Measurements from ENCODE around the gene ZNF337.
A peak's percentile ranks its signal among the peaks of the same experiment; 100 is the strongest.
"Not testable (repeated sequence)": the region's sequence is repeated elsewhere in the genome, so short reads cannot be mapped to it uniquely, and the experiment has no call there.

ZNF337 gene

DNA sequence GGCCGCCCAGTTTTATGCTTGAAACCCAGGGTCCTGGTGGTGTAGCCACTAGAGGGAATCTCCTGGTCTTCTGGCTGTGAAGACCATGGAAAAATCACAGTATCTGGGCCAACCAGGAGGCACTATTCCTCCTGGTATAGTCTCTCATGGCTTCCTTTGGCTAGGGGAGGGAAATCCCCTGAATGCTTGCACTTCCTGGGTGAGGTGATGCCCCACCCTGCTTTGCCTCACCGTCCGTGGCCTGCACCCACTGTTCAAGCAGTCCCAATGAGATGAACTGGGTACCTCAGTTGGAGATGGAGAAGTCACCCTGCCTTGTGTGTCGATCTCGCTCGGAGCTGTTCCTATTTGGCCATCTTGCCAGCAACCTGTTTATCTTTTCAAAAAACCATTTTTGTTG is 10.1 kb upstream of the ZNF337 start:
- no peaks in the 10 kb centered on the region for H3K27me3 Mint-ChIP-seq
- peaks cover 17% of the 10 kb centered on the region for H3K36me3 Mint-ChIP-seq
- H3K27ac Mint-ChIP-seq, result peak overlapping the region; percentile 77
- H3K4me1 Mint-ChIP-seq (ENCODE audit: low read depth), result peaks cover 26% of the 10 kb centered on the region
- peaks cover 5% of the 10 kb centered on the region for H3K9me3 Mint-ChIP-seq (ENCODE audit: low read depth)
- peak overlapping the region; percentile 66 for H3K4me3 Mint-ChIP-seq

DNA sequence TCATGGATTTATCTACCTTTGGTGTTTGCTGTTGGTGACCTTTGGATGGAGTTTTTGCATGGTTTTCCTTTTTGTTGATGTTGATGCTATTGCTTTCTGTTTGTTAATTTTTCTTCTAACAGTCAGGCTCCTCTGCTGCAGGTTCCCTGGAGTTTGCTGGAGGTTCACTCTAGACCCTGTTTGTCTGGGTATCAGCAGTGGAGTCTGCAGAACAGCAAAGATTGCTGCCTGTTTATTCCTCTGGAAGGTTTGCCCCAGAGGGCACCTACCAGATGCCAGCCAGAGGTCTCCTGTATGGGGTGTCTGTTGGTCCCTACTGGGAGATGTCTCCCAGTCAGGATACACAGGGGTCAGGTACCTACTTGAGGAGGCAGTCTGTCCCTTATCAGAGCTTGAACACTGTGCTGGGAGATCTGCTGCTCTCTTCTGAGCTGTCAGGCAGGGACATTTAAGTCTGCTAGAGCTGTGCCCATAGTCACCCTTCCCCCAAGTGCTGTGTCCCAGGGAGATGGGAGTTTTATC is 9.2 kb upstream of the ZNF337 start:
- H3K36me3 Mint-ChIP-seq, result peaks cover 12% of the 10 kb centered on the region
- no peaks in the 10 kb centered on the region for H3K9me3 Mint-ChIP-seq (ENCODE audit: low read depth)
- peaks cover 26% of the 10 kb centered on the region for H3K4me1 Mint-ChIP-seq (ENCODE audit: low read depth)
- H3K27me3 Mint-ChIP-seq, result no peaks in the 10 kb centered on the region
- no peak overlapping the region for H3K4me3 Mint-ChIP-seq
- no peak overlapping the region for H3K27ac Mint-ChIP-seq

DNA sequence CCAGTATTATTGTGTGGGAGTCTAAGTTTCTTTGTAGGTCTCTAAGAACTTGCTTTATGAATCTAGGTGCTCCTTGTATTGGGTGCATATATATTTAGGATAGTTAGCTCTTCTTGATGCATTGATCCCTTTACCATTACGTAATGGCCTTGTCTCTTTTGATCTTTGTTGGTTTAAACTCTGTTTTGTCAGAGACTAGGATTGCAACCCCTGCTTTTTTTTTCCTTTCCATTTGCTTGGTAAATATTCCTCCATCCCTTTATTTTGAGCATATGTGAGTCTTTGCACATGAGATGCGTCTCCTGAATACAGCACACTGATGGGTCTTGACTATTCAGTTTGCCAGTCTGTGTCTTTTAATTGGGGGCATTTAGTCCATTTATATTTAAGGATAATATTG is 7.7 kb upstream of the ZNF337 start:
- Mint-ChIP-seq H3K9me3 (ENCODE audit: low read depth) (peaks cover 10% of the 10 kb centered on the region), H3K4me1 (ENCODE audit: low read depth) (peaks cover 26% of the 10 kb centered on the region), H3K36me3 (peaks cover 16% of the 10 kb centered on the region)
- H3K4me3 Mint-ChIP-seq, H3K27me3 Mint-ChIP-seq, H3K27ac Mint-ChIP-seq: not testable (repeated sequence)

DNA sequence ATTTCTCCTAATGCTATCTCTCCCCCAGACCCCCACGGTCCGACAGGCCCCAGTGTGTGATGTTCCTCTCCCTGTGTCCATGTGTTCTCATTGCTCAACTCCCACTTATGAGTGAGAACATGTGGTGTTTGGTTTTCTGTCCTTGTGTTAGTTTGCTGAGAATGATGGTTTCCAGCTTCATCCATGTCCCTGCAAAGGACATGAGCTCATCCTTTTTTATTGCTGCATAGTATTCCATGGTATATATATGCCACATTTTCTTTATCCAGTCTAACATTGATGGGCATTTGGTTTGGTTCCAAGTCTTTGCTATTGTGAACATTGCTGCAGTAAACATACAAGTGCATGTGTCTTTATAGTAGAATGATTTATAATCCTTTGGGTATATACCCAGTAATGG is 4.2 kb upstream of the ZNF337 start:
- peaks cover 10% of the 10 kb centered on the region for H3K9me3 Mint-ChIP-seq (ENCODE audit: low read depth)
- H3K4me1 Mint-ChIP-seq (ENCODE audit: low read depth), result peaks cover 17% of the 10 kb centered on the region
- not testable (repeated sequence) for H3K27ac Mint-ChIP-seq, H3K27me3 Mint-ChIP-seq, H3K4me3 Mint-ChIP-seq
- H3K36me3 Mint-ChIP-seq, result peaks cover 13% of the 10 kb centered on the region

DNA sequence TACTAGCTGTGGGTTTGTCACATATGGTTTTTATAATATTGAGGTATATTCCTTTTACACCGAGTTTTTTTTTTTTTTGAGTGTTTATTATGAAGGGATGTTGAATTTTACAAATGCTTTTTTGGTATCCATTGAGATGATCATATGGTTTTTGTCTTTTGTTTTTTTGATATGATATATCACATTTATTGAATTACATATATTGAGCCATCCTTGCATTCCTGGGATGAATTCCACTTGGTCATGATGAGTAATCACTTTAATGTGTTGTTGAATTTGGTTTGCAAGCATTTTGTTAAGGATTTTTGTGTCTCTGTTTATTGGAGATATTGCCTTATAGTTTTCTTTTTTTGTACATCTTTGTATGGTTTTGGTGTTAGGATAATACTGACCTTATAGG is 3.3 kb upstream of the ZNF337 start:
- H3K27me3 Mint-ChIP-seq, result no peaks in the 10 kb centered on the region
- H3K9me3 Mint-ChIP-seq (ENCODE audit: low read depth), result peaks cover 10% of the 10 kb centered on the region
- peaks cover 20% of the 10 kb centered on the region for H3K4me1 Mint-ChIP-seq (ENCODE audit: low read depth)
- H3K36me3 Mint-ChIP-seq, result peaks cover 13% of the 10 kb centered on the region
- no peak overlapping the region for H3K27ac Mint-ChIP-seq
- H3K4me3 Mint-ChIP-seq, result no peak overlapping the region

DNA sequence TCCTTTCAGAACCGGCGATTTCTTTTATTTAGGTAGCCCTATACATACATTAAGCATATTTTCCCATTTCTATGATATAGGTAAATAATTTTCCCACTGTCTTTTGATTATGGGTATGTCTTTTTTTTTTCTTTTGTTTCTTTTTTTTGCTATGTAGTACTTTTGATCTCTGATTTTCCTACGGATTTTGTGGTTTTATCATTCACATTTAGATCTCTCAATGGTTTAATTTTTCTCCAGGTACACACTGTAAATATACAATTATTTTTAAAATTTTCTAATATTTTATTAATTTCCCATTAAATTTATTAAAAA is 436 bp upstream of the ZNF337 start:
- H3K36me3 Mint-ChIP-seq, result peaks cover 12% of the 10 kb centered on the region
- peaks cover 10% of the 10 kb centered on the region for H3K9me3 Mint-ChIP-seq (ENCODE audit: low read depth)
- peak overlapping the region; percentile 86 for H3K27ac Mint-ChIP-seq
- H3K27me3 Mint-ChIP-seq, result no peaks in the 10 kb centered on the region
- H3K4me1 Mint-ChIP-seq (ENCODE audit: low read depth), result peaks cover 38% of the 10 kb centered on the region
- peak overlapping the region; percentile 95 for H3K4me3 Mint-ChIP-seq

DNA sequence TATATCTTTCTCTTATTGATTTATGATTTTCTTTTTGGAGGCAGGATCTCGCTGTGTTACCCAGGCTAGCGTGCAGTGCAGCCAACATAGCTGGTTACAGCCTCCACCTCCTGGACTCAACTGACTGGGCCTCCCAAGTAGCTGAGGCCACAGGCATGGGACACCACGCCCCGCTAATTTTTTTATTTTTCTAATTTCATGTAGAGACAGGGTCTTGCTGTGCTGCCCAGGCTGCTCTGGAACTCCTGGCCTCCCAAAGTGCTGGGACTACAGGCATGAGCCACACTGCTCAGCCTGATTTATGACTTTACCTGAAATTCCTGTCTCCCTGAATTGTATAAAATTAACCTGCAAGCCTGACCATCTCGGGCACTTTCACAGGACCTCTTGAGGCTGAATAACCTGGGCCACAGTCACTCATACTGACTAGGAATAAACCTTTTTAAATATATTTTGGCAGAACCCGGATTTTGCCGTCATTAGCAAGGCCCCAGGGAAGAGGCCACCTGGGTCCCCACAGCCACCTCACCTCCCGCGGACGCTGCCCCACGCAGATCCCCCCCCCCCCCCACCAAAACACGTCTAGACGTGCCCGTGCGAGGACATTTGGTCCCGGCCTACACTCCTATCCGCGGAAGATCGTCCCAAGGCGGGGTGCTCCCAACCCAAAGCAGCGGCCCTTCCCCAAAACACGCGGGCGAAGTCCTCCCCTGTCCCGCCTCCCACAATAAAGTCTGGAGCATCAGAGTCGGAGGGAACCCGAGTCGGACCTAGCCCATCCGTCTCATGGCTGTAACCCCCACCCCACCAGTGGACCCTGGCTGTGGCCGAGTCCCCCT is 902 bp downstream of the ZNF337 start:
- Mint-ChIP-seq H3K27ac (peak overlapping the region; percentile 31), H3K4me1 (ENCODE audit: low read depth) (peaks cover 48% of the 10 kb centered on the region), H3K4me3 (peak overlapping the region; percentile 95), H3K27me3 (no peaks in the 10 kb centered on the region), H3K9me3 (ENCODE audit: low read depth) (peaks cover 10% of the 10 kb centered on the region), H3K36me3 (peaks cover 14% of the 10 kb centered on the region)

DNA sequence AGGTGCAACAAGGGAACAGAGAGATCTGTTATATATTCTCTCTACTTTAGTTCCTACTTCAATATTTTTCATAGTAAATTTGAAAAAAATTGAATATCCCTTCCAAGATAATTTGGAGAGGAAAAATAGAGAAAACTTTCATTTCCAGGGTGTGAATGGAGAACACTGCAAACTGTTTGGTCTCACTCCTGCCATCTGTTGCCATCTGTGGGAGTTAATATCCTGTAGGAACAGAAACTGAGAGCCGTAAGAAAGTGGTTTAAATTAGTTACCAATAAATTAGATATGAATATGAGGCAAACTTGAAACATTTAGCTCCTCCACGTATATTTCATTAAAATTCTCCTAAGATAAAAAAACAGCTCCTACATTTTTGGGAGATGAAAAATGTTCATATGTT is 4.2 kb downstream of the ZNF337 start:
- H3K27ac Mint-ChIP-seq, result no peak overlapping the region
- H3K4me3 Mint-ChIP-seq, result no peak overlapping the region

DNA sequence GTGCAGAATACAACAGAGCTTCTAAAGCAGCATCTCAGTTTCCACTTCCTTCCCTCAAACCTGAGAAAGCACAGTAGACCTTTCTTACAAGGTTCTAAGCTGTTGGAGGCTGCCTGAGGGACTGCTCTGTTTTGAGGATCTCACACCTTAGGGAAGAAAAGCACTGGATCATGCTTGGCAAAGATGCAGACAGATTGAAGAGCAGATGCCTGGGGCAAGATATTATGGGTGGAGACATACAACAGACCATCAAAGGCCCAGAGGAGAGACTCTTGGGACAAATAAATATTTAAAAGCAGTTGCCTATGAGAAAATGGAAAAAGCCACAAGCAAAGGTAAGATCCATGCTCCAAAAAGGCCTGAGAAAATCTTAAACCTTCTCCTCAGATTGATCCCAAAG is 6.2 kb downstream of the ZNF337 start:
- Mint-ChIP-seq H3K4me1 (ENCODE audit: low read depth) (peaks cover 40% of the 10 kb centered on the region), H3K27ac (no peak overlapping the region), H3K36me3 (peaks cover 8% of the 10 kb centered on the region), H3K27me3 (no peaks in the 10 kb centered on the region), H3K4me3 (no peak overlapping the region), H3K9me3 (ENCODE audit: low read depth) (no peaks in the 10 kb centered on the region)

More for the DNA sequence above, 4.2 kb downstream of the ZNF337 start:
- Mint-ChIP-seq H3K4me1 (ENCODE audit: low read depth) (peaks cover 46% of the 10 kb centered on the region), H3K36me3 (peaks cover 8% of the 10 kb centered on the region), H3K27me3 (no peaks in the 10 kb centered on the region), H3K9me3 (ENCODE audit: low read depth) (no peaks in the 10 kb centered on the region)

DNA sequence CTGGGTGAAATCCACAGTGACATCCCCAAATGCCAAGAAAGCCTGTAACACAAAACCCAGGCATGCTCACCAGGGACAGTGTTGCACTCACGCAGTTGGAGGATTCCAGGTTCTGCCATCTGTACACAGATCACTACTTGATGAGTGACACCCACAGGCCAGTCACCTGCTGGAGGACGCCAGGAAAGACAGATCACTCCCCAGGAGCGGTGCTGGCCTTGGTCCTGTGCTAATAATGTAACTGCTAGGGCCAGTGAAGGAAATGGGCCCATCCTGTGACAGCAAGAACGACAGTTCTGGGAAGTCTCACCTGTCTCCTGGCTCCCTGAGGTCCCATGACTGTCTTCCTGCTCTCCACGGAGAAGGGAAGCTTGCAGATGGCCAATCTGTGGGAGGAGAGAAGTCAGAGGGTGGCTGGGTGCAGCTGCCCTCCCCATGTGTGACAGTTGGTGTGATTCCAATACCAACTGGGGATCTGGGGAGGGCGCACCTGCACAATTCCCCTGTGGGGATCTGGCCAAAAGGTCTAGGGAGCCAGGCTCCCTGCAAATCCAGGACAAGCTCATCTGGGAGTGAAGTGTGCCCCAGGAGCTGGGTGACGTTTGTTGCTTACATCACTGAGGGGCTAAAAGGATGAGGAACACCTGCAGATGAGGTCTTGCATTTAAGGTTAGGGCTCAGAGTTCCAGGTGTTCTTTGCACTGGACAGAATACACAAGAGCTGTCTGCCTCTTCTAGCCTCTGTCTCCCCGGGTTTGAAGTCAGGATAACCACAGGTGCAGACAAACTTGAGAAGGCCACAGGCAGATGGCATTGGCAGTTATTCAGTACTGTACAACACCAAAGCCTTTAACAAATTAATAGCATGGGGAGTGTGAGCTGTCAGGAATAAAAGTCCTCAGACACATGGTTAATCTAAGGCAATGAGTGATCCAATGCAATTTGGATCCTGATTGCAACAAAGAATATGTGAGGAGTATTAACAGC is 10.3 kb downstream of the ZNF337 start:
- Mint-ChIP-seq H3K36me3 (peaks cover 18% of the 10 kb centered on the region), H3K4me3 (no peak overlapping the region), H3K9me3 (ENCODE audit: low read depth) (no peaks in the 10 kb centered on the region), H3K27me3 (no peaks in the 10 kb centered on the region), H3K4me1 (ENCODE audit: low read depth) (peaks cover 25% of the 10 kb centered on the region), H3K27ac (no peak overlapping the region)

DNA sequence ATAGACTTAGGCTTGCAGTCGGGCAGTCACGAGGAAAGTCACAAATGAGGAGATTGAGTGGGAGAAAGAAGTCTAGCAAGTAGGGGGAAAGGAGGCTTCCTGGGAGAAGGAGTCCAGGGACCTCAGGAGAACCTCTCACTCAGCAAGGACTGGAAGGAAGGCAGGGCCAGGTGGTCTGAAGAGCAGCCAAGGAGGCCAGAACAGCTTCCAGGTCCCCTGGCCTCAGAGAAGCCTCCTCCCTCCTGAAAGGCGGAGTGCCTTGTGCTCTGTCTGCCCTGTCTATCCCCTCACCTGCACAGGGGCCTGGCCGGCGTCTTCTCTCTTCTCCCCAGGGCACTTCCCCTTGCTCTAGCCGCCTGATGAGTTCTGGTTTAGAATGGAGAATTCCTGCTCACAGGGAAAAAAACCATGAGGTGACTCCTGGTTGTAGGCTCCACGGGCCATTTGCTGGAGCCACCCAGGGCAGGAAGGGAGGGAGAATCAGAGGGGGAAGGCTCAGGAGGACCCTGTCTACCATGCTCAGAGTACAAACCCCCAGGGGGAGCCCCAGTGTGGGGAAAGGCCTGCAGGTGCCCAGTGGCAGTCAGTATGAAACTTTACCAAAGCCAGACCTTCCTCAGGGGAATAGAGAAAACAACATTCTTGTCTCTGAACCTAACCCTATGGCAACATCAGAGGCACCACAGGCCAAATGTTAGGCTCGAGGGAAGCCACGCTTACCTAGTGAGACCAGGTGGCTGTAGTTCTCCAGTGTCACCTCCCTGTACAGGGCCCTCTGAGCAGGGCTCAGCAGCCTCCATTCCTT is 11.2 kb downstream of the ZNF337 start:
- peaks cover 19% of the 10 kb centered on the region for H3K4me1 Mint-ChIP-seq (ENCODE audit: low read depth)
- peaks cover 16% of the 10 kb centered on the region for H3K36me3 Mint-ChIP-seq
- H3K27ac Mint-ChIP-seq, result no peak overlapping the region
- no peak overlapping the region for H3K4me3 Mint-ChIP-seq
- no peaks in the 10 kb centered on the region for H3K9me3 Mint-ChIP-seq (ENCODE audit: low read depth)
- no peaks in the 10 kb centered on the region for H3K27me3 Mint-ChIP-seq

DNA sequence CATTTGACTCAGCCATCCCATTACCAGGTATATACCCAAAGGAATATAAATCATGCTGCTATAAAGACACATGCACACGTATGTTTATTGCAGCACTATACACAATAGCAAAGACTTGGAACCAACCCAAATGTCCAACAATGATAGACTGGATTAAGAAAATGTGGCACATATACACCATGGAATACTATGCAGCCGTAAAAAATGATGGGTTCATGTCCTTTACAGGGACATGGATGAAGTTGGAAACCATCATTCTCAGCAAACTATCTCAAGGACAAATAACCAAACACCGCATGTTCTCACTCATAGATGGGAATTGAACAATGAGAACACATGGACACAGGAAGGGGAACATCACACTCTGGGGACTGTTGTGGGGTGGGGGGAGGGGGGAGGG is 12.8 kb downstream of the ZNF337 start:
- H3K27ac Mint-ChIP-seq; H3K4me3 Mint-ChIP-seq; H3K27me3 Mint-ChIP-seq; H3K9me3 Mint-ChIP-seq (ENCODE audit: low read depth): not testable (repeated sequence)
- Mint-ChIP-seq H3K4me1 (ENCODE audit: low read depth) (peaks cover 14% of the 10 kb centered on the region), H3K36me3 (peaks cover 13% of the 10 kb centered on the region)

DNA sequence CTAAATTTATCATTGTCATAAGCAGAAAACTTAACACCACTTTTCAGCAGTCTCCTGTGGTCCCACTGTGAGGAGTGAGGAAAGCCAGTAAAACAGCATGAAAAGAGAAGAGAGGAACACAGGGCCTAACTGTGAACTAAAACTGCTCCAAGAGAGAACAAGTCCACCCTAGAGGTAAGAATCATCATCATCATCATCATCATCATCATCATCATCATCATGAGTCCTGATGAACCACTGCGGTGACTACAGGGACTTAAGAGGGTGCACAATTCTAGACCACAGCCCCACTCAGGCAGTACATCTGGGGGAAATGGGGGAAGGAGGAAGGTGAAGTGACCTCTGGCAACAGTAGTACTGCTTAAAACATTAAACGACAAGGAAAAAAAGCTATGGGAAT is 13.6 kb downstream of the ZNF337 start:
- H3K4me3 Mint-ChIP-seq, result no peak overlapping the region
- no peak overlapping the region for H3K27ac Mint-ChIP-seq
- H3K27me3 Mint-ChIP-seq, result no peaks in the 10 kb centered on the region
- no peaks in the 10 kb centered on the region for H3K9me3 Mint-ChIP-seq (ENCODE audit: low read depth)
- peaks cover 14% of the 10 kb centered on the region for H3K4me1 Mint-ChIP-seq (ENCODE audit: low read depth)
- H3K36me3 Mint-ChIP-seq, result peaks cover 17% of the 10 kb centered on the region

DNA sequence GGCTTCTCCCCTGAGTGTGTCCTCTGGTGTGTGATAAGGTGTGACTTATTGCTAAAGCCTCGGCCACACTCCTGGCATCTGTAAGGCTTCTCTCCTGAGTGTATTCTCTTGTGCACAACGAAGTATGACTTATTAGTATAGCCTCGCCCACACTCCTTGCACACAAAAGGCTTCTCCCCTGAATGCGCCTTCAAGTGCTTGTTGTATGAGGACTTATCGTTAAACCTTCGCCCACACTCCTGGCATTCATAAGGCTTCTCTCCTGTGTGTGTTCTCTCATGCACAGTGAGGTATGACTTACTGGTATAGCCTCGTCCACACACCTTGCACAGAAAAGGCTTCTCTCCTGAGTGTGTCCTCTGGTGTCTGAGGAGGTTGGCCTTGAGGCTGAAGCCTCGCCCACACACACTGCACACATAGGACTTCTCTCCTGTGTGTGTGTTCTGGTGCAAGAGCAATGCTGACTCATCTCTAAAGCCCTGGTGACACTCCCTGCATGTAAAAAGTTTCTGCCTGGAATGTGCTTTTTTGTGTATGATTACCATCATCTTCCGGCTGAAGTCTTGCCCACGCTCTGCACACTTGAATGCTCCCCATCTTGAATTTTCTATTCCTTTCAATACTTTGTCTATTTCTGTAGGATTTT is 20.4 kb downstream of the ZNF337 start:
- Mint-ChIP-seq H3K36me3 (peaks cover 47% of the 10 kb centered on the region), H3K27ac (peak overlapping the region; percentile 30), H3K4me3 (no peak overlapping the region), H3K9me3 (ENCODE audit: low read depth) (no peaks in the 10 kb centered on the region), H3K27me3 (no peaks in the 10 kb centered on the region), H3K4me1 (ENCODE audit: low read depth) (no peaks in the 10 kb centered on the region)

Data from activated naive CD8-positive, alpha-beta T cell (primary cell).